ENCODE measurements around the gene BNC2. TPM values are rescaled to one million over a fixed set of nuclear protein-coding genes. Genes with fewer than 3 reads are reported as not detected.

Gene BNC2
- total and polyA plus RNA-seq, 8 donors = 0.28 to 7.6 (median 0.99) TPM

GRCh38 chr9:16360247-16360646, 510.2 kb downstream of the BNC2 start:
- Histone ChIP-seq H3K4me1 (no peaks in the 10 kb centered on the region), H3K27me3 (no peaks in the 10 kb centered on the region), H3K27ac (no peak overlapping the region), H3K4me3 (no peak overlapping the region), H3K36me3 (no peaks in the 10 kb centered on the region), H3K9me3 (no peaks in the 10 kb centered on the region)
- intact Hi-C loops (cut with DNase I) = no loop called here
- FAIRE-seq (no peak), ATAC-seq (no peak), DNase-seq (no peak)
- 77 to 95% methylated on average over 3 of the region's 3 CpGs for WGBS, 2 donors
- TF ChIP-seq CTCF (IDR thresholded peaks at IDR 0.05) = no peak
